NCI-H446 (cell line): ENCODE measurements around the gene GOLGA6D.
"Not testable (repeated sequence)": the region's sequence is repeated elsewhere in the genome, so short reads cannot be mapped to it uniquely, and the experiment has no call there.

Experiments used
- DNase-seq, 2 experiments: peaks; one replicate each; lab custom pipeline; 2025; lab: John Stamatoyannopoulos, UW

Gene GOLGA6D

DNA sequence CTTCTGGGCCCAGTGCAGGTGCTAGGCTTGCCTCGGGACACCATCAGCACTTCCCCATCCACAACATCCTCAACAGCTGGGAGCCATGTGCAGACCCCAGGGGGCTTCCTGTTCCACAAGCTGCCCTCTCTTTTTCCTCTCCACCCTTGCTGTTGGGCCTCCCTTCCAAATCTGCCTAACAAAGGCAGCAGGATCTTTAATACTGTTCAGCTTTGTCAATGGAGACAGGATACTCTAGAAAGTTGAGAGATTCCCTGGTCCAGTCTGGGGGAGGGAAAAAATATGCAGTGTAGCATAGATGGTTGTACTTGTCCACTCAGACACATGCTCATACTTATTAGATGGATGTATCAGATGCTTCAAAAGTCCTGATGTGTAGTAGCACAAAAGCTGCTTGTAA lies 4.1 kb upstream of the GOLGA6D start:
- DNase-seq = not testable (repeated sequence)

DNA sequence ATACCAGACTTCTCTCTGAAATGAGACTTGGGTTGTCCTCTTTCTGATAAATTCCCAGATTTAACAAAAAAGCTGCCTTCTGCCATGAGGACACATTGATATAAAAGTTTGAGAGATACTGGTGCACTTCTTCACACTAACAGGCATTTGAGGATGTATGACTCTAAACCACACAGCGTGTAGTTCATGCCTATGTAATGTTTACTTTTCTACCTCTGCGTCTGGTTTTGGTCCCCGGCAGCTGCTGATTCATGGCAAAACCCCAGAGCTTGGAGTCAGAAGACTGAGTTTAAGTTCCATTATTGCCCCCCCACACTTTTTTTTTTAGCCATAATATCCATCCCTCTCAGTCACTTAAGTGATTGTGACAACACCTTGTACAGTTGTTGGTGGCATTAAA lies 1.5 kb downstream of the GOLGA6D start:
- DNase-seq = not testable (repeated sequence)

DNA sequence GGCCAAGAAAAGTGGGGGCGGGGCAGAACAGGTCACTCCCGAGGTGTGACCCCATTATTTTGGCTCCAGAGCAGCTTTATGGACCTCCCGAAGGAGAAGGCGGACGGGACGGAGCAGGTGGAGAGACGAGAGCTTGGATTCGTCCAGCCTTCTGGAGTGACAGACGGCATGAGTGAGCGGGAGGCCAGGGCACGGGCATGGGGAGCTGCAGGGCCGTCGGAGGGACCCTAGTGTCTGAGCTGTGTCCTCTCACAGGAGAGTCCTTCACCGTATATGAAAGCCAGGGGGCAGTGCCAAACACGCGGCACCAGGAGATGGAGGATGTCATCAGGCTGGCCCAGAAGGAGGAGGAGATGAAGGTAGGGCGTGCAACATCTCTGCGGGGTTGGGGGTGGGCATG lies 11.0 kb downstream of the GOLGA6D start:
- not testable (repeated sequence) for DNase-seq

GRCh38 chr15:75298541-75299310 lies 16.1 kb downstream of the GOLGA6D start:
- DNase-seq = not testable (repeated sequence)

- DNase-seq = not testable (repeated sequence)
Measured at GRCh38 chr15:75299311-75299688, 16.7 kb downstream of the GOLGA6D start.

DNA sequence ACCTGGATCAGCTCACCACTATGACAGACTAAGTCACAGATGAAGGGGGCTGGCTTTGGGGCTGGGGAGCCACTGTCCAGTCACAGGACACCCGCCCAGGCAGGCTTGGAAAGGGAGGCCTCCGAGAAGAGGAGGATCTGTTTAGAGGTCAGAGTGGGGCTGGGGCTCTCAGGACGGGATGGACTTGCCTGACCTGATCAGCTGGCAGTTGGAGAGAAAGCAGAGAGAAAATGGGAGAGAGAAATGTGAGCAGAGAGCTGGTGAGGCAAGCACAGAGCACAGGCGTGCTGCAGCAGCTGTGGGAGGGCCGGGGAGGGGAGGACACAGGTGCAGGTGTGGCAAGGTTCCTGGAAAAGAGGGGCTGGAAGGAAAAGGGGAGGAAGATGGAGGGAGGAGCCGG lies 17.4 kb downstream of the GOLGA6D start:
- DNase-seq = not testable (repeated sequence)

DNA sequence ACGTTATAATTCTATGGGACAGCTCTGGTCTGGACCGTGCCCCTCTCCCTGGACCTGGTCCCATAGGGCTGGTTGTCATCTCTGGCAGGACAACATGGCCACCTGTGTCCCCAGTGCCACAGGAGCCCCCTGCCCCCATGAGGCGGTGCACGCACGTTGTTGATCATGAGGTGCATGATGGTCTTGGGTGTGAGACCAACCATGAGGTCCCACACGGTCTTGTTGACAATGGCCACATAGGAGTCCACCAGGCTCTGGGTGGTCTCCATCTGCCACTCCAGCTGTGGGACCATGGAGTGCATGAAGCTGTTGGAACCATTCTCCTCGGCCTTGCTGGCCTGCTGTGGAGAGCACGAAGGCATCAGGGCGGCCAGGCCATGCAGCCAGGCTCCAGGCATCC lies 19.7 kb downstream of the GOLGA6D start:
- DNase-seq = no peak

DNA sequence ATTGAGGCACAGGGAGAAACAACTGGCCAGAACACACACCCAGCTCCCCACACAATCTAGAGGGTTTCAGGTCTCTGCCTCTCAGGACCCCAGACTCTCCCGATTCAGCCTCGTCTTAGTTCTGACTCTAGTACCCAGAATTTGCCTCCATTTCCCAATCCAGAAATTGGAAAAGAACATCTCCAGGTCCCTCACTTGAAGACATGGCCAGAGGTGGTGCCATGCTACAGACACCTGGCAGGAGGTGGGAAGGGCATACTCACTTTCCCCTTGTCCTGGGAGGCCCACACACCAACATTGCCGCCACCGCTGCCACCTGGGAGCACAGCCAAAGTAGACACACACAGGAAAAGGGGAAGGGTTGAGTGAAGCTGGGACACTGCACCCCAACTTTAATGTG lies 20.1 kb downstream of the GOLGA6D start:
- not testable (repeated sequence) for DNase-seq

DNA sequence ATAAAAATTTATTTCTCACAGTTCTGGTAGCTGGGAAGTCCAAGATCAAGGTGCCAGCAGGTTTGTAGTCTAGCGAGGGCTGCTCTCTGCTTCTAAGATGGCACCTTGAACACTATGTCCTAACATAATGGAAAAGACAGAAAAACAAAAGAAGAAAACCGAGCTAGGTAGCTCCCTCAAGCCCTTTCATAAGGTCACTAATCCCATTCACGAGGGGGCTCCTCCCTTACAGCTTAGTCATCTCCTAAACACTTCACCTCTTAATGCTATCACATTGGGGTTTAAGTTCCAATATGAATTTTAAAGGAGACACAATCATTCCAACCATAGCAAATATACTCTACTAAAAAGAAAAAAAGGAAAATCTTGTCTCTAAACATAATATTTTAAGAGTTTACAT lies 23.6 kb downstream of the GOLGA6D start:
- no peak for DNase-seq

DNA sequence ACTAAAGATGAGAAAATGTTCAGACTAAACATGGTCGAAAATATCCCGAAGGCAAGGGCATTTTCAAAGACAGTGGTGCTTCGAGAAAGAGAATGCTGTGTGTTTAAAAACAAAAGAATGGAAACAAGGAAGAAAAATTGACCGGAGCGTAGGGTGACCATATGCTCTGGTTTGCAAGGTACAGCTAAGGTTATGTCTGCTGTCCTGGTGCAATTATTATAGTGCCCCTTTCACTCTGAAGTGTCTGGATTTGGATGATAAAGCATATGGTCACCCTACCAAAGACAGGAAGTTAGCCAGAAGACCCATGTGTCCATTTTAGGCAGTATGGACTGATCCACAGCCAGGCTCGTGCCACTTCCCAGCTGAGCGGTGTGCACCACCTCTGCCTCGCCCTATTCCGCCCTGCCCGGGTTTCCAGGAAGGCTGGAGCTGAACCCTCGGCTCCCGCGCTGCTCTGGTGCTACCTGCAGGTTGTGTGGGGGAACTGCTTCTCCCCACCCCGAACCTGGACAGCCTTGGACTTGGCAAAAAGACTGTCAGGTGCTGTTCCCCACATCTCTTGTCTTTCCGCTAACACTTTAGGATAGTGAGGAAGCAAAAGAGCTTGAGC lies 25.2 kb downstream of the GOLGA6D start:
- DNase-seq = peak in 1 of 2 experiments; percentile 33

- no peak for DNase-seq
Measured at GRCh38 chr15:75309711-75310110, 27.1 kb downstream of the GOLGA6D start.

DNA sequence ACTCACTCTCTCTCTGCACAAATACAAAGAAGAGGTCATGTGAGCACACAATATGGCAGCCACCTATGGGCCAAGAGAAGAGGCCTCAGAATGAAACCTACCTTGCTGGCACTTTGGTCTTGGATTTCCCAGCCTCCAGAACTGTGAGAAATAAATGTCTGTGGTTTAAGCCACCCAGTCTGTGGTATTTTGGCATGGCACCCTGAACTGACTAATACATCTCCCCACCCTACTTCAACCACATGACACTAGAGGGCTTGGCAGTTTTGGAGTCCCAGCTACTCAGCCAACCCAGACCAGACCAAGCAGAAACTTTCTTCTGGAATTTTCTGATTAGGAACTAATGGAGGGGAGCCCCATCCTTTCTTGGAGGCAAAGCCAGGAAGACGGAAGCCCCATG lies 29.9 kb downstream of the GOLGA6D start:
- DNase-seq = not testable (repeated sequence)

DNA sequence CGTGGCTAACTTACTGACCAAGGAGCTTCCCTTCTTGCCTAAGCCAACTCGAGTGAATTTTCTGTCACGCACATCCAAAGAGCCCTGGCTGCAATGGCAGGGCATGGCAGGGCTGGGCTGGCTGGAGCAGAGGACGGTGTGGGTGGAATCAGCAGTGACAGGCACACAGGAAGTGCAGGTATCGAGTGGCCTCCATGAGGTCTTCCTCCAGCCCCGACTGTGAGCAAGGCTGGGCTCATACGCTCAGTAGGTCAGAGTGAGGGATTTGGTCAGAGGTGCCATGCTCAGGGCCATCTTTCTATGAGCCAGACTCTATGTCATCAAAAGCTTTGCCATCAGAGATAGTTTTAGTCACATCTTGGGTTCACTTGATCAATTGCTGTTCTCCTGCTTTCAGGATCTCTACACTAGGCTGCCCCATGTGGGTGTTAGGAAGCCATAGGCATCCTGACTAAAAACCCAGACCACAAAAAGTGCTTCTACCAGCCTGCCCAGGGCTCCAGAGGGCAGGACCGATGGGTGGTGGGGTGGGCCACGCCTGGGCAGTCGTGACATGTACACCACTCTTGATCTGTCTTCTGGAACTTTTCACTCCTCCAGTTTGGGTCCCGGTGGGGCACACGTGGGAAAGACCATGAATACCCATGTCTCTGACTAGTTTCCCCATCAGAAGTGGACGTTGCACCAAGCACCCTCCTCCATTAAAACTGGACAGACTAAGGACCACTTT lies 30.6 kb downstream of the GOLGA6D start:
- no peak for DNase-seq

DNA sequence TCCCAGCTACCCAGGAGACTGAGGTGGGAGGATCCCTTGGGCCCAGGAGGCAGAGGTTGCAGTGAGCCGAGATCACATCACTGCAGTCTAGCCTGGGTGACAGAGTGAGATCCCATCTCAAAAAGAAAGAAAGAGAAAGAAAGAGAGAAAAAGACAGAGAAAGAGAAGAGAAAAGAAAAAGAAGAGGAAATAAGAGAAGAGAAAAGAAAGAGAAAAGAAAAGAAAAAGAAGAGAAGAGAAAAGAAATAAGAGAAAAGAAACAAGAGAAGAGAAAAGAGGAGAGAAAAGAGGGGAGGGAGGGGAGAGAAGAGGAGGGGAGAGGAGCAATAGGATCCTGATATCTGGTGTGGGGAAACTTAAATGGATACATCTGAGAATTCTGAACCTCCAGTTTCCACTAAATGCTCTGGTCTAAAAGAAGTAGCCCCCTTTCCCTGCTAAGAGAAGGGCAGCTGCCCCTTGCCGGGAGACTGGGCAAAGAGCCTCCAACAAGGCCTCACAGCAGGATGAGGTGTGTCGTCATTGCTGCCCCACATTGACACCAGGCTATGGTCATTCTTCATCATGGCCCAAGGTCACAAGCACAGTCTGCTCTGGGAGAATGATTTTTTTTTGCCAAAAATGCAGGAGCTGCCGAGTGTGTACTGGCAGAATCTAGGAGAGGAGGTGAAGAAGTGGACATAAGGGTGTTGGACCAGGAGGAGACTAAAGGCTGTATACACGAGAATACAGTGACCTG lies 32.1 kb downstream of the GOLGA6D start:
- DNase-seq = no peak

DNA sequence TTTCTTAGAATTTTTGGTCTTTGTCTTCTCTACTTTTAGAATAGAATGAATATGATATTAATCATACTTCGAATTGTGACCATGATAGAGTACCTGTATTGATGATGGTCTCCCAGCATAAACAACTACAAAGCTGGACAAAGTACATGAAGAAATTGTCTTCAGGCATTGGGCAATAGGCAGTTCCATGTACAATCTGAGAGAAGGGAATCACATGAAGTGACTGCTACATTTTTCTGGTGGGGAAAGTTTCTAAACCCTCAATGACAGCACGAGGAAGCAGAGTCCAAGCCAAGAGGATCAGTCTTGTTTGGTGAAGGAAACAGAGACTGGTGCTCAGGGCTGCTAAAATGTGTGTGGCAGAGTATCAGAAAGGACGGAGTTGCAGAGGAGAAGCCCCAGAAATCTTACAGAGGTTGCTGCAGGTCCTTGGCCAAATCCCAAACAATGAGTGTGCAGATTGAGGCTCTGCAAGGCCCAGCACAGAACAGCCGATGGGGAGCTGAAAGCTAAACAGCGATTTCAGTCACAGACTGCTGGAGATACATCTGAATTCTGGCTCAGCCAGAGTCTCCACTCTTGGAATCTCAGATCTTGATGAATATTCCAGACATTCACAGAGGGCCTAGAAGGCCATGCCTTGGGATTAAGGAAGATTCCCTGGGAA lies 36.7 kb downstream of the GOLGA6D start:
- not testable (repeated sequence) for DNase-seq

- no peak for DNase-seq
Measured at GRCh38 chr15:75321711-75322110, 39.1 kb downstream of the GOLGA6D start.

GRCh38 chr15:75325922-75326321 lies 43.3 kb downstream of the GOLGA6D start:
- DNase-seq = no peak

GRCh38 chr15:75327005-75327404 lies 44.4 kb downstream of the GOLGA6D start:
- DNase-seq = no peak

DNA sequence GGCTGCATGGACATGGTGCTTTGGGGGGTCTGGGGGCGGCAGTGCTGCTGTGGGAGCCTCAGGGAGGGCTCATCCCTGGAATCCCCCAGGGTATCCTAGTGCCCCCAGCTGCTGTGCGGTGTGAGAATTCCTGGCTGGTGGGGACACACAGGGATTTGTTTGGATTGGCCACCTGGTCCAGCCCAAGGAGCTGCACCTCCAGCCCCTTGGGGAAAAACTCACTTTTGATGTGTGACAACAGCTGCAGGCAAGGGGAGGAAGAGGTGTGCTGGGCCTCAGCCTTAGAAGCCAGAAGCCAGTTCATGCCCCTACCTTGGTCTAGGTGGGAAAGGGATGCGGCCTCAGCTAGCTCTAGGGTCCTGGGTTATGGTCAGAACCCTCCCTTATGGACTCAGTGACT lies 44.9 kb downstream of the GOLGA6D start:
- no peak for DNase-seq

GRCh38 chr15:75328493-75329314 lies 46.1 kb downstream of the GOLGA6D start:
- no peak for DNase-seq

- DNase-seq = no peak
Measured at GRCh38 chr15:75329571-75329970, 46.9 kb downstream of the GOLGA6D start.
